GM12891 (cell line): ENCODE measurements around the gene FILIP1.
"Not testable (repeated sequence)": the region's sequence is repeated elsewhere in the genome, so short reads cannot be mapped to it uniquely, and the experiment has no call there.

ENCODE experiments used
- DNase-seq: peaks from one replicate; pipeline ENCODE4 v3.0.0; 2011; ENCODE audit warnings: low spot score; ENCODE audit not compliant: insufficient read length
- FAIRE-seq: peaks from 2 replicates; lab custom pipeline; 2011; peaks lifted over from hg19 to GRCh38; lab: Jason Lieb, UNC
- PAX5 ChIP-seq: IDR thresholded peaks from 2 replicates; pipeline ENCODE4 v1.6.1; 2011; ENCODE audit warnings: low read length, moderate library complexity, mild to moderate bottlenecking; ENCODE audit not compliant: insufficient read depth, severe bottlenecking
- POLR2A ChIP-seq: IDR thresholded peaks from 2 replicates; pipeline ENCODE4 v1.6.1; 2011; ENCODE audit warnings: low read depth, low read length, control low read depth
- POLR2AphosphoS5 ChIP-seq: IDR thresholded peaks from 2 replicates; pipeline ENCODE4 v1.6.1; 2011; ENCODE audit warnings: low read depth, low read length, control low read depth
- POU2F2 ChIP-seq: IDR thresholded peaks from 2 replicates; pipeline ENCODE4 v1.6.1; 2011; ENCODE audit warnings: low read depth, mild to moderate bottlenecking, control low read depth, low read length, moderate library complexity
- SPI1 ChIP-seq: IDR thresholded peaks from 2 replicates; pipeline ENCODE4 v1.6.1; 2011; ENCODE audit warnings: low read depth, low read length, control low read depth
- TAF1 ChIP-seq: IDR thresholded peaks from 2 replicates; pipeline ENCODE4 v1.6.1; 2011; ENCODE audit warnings: low read depth, low read length, control low read depth

Gene FILIP1

DNA sequence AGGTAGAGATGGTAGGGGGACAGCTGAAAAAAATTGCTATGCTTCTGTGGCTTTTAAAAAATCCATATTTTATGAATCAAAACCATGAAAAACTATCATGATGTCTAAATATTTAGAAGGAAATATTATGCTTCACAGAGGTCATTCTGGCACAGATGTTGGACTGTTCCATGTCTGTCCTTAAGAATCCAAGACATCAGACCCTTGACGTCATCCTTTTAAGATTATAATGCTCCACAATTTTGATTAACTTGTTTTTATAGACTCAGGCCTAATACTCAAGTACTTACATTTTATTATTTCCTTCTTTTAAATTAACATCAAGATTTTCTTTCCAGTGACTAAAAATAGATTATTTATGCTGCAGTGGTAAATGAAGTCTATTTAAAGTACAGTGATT is 29.7 kb downstream of the FILIP1 start:
- FAIRE-seq (no peak), DNase-seq (no peak)
- no peak for TF ChIP-seq SPI1

GRCh38 chr6:75463061-75463460 is 30.5 kb downstream of the FILIP1 start:
- TF ChIP-seq PAX5 (no peak), POLR2AphosphoS5 (no peak), TAF1 (no peak), POU2F2 (no peak), POLR2A (no peak), SPI1 (no peak)
- DNase-seq (no peak), FAIRE-seq (no peak)

- TF ChIP-seq SPI1 = no peak
- TF ChIP-seq TAF1 = no peak
- TF ChIP-seq POLR2A = no peak
- TF ChIP-seq POU2F2 = no peak
- no peak for TF ChIP-seq POLR2AphosphoS5
- TF ChIP-seq PAX5 = no peak
- DNase-seq (no peak), FAIRE-seq (no peak)
Observed at GRCh38 chr6:75460681-75461080, 32.9 kb downstream of the FILIP1 start.

DNA sequence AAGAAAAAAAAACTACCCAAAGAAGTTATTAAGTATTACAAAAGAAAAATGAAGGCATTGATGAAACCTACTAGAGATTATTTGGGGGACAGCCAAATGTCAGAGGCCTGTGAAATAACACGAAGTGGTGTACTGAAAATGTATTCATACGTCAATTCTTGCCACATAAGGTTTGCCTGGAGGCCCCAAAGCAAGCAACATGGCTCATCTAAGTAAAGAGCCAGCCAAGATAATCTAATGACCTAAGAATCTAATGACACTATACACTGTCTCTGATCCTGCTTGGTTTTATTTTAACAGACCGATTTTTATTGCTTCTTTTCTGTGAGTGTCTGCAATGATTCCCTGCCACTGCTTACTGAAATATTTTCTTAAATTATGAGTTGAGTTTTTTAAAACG is 34.7 kb downstream of the FILIP1 start:
- FAIRE-seq = no peak
- DNase-seq = no peak
- TF ChIP-seq POLR2A (no peak), PAX5 (no peak), SPI1 (no peak), POU2F2 (no peak), TAF1 (no peak), POLR2AphosphoS5 (no peak)

DNA sequence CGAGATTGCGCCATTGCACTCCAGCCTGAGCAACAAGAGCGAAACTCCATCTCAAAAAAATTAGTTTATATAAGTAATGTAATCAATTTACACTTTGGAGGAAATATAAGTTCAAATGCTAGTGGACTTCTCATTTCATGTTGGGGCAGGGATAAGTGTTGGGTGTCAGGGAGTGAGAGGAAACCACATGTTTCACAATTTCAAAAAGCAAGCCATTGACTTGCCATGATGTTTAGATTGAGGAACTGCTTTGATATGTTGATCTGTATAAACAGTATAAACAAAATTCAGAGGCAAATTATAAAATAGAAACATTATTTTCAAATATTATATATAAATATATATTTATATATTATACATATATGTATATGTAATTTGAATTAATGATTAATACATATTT is 42.7 kb downstream of the FILIP1 start:
- FAIRE-seq = no peak
- DNase-seq = no peak
- no peak for TF ChIP-seq TAF1
- no peak for TF ChIP-seq POU2F2
- TF ChIP-seq PAX5 = no peak
- no peak for TF ChIP-seq SPI1
- no peak for TF ChIP-seq POLR2AphosphoS5
- TF ChIP-seq POLR2A = no peak

GRCh38 chr6:75449630-75450206 is 43.9 kb downstream of the FILIP1 start:
- TF ChIP-seq POLR2A (no peak), SPI1 (no peak), POU2F2 (no peak), TAF1 (no peak), PAX5 (no peak), POLR2AphosphoS5 (no peak)
- DNase-seq = no peak
- FAIRE-seq = no peak

DNA sequence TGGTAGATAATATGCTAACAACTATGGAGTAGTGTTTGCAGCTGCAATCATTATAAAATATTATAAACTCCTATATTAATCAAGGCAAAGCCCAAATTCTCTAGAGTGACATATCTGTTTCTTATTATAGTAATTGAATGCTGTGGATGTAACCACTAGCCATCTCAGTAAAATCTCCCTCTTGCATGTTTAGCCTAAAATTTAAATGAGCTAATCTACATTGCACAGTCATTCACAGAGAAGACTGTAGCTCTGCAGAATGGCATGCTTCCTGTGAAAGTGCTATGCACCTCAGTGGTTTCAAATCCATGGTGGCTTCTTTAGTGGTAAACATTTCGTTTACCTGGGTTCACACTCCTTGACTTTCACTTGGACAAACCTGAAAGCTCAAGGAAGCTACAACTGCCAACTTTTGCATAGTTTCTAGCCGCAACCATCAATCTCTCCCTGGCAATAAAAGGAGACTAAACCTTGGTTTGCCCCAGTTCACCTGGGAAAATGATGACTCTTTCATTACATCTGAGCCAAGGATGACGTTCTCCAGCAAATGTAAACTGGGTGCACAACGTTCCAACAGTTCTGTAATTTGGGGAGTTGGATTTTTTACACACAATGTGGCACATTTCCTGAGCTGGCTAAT is 47.2 kb downstream of the FILIP1 start:
- no peak for DNase-seq
- TF ChIP-seq PAX5 (no peak), POLR2A (no peak), SPI1 (no peak)
- FAIRE-seq = no peak

DNA sequence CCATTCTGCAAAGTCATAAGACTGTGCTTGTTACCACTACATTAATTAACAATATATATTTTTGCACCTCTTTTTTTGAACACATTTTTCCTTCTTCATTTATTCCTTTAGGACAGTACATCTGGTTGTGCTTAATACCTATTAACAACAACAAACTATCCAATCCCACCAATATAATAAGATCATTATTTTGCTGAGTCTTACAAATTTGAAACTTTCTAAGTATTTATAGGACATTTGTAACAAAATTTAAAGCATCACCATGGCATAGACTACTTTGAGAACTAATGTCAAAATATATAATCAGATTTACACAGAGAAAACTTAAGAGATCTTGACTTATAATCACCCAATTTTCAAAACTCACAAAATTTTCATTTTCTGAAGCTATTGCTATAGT is 47.9 kb downstream of the FILIP1 start:
- TF ChIP-seq TAF1 = no peak
- TF ChIP-seq SPI1 = no peak
- TF ChIP-seq POLR2A = no peak
- no peak for FAIRE-seq
- DNase-seq = no peak

DNA sequence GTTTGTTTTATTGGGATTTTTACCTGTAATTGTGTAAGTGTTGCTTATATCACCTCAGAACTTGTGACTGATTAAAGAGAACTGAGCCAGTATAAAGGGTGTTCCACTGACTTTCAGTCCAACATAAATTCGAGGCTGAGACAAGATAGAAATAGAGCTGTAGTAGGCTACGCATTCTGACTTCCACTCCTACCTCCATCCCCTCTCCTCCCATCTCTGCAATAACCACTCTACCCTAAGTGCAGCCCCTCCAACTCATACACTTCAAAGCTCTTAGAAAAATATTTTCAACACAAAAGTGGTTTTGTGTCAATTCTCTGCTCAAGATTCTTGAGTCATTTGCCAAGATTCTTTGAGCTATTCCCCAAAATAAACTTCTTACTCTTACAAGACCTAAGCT is 48.7 kb downstream of the FILIP1 start:
- no peak for DNase-seq
- no peak for TF ChIP-seq POLR2AphosphoS5
- no peak for TF ChIP-seq TAF1
- no peak for TF ChIP-seq PAX5
- TF ChIP-seq SPI1 = no peak
- no peak for TF ChIP-seq POLR2A
- TF ChIP-seq POU2F2 = no peak
- FAIRE-seq = no peak

DNA sequence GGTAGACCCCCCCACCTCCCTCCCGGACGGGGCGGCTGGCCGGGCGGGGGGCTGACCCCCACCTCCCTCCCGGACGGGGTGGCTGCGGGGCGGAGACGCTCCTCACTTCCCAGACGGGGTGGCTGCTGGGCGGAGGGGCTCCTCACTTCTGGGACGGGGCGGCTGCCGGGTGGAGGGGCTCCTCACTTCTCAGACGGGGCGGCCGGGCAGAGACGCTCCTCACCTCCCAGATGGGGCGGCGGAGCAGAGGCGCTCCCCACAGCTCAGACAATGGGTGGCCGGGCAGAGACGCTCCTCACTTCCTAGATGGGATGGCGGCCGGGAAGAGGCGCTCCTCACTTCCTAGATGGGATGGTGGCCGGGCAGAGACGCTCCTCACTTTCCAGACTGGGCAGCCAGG is 51.7 kb downstream of the FILIP1 start:
- not testable (repeated sequence) for DNase-seq, FAIRE-seq

DNA sequence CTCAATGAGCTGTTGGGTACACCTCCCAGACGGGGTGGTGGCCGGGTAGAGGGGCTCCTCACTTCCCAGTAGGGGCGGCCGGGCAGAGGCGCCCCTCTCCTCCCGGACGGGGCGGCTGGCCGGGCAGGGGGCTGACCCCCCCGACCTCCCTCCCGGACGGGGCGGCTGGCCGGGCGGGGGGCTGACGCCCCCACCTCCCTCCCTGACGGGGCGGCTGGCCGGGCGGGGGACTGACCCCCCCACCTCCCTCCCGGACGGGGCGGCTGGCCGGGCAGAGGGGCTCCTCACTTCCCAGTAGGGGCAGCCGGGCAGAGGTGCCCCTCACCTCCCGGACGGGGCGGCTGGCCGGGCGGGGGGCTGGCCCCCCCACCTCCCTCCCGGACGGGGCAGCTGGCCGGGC is 52.1 kb downstream of the FILIP1 start:
- not testable (repeated sequence) for FAIRE-seq

More for the DNA sequence above, 52.1 kb downstream of the FILIP1 start:
- DNase-seq = not testable (repeated sequence)
